GM18526 (cell line): Measurements from ENCODE around the gene FILIP1L.

Experiments
- POLR2A ChIP-seq: IDR thresholded peaks from 3 replicates; pipeline ENCODE4 v1.6.1; 2011; ENCODE audit not compliant: insufficient read length; ENCODE audit errors: extremely low read depth

Gene FILIP1L

GRCh38 chr3:100087198-100087597, 27.1 kb downstream of the FILIP1L start:
- TF ChIP-seq POLR2A: no peak

GRCh38 chr3:100086401-100086800, 27.9 kb downstream of the FILIP1L start:
- no peak for TF ChIP-seq POLR2A

- TF ChIP-seq POLR2A: no peak
Observed at GRCh38 chr3:100084100-100084806, 30.0 kb downstream of the FILIP1L start.

GRCh38 chr3:100083209-100083608, 31.1 kb downstream of the FILIP1L start:
- TF ChIP-seq POLR2A: no peak

- TF ChIP-seq POLR2A: no peak
Observed at GRCh38 chr3:100082714-100083113, 31.6 kb downstream of the FILIP1L start.

GRCh38 chr3:100081986-100082692, 32.2 kb downstream of the FILIP1L start:
- no peak for TF ChIP-seq POLR2A

GRCh38 chr3:100081311-100081710, 33.0 kb downstream of the FILIP1L start:
- no peak for TF ChIP-seq POLR2A

GRCh38 chr3:100080573-100080972, 33.7 kb downstream of the FILIP1L start:
- TF ChIP-seq POLR2A: no peak

- TF ChIP-seq POLR2A: no peak
Observed at GRCh38 chr3:100079328-100079727, 35.0 kb downstream of the FILIP1L start.

GRCh38 chr3:100076731-100077529, 37.4 kb downstream of the FILIP1L start:
- no peak for TF ChIP-seq POLR2A

- TF ChIP-seq POLR2A: no peak
Observed at GRCh38 chr3:100075851-100076730, 38.2 kb downstream of the FILIP1L start.

GRCh38 chr3:100075196-100075595, 39.1 kb downstream of the FILIP1L start:
- TF ChIP-seq POLR2A: no peak

- no peak for TF ChIP-seq POLR2A
Observed at GRCh38 chr3:100073714-100074307, 40.5 kb downstream of the FILIP1L start.

GRCh38 chr3:100073049-100073713, 41.1 kb downstream of the FILIP1L start:
- no peak for TF ChIP-seq POLR2A
